HEK293T (cell line): ENCODE measurements around the gene SGTA.

ENCODE experiments used
- ARNT ChIP-seq: fragments of 450-650 bp; IDR thresholded peaks from 2 replicates; pipeline ENCODE4 v1.6.1; 2017; ENCODE audit warnings: mild to moderate bottlenecking
- BHLHE40 ChIP-seq: fragments of 450-650 bp; IDR thresholded peaks from 2 replicates; pipeline ENCODE4 v1.6.1; 2016; ENCODE audit warnings: mild to moderate bottlenecking, moderate library complexity, borderline replicate concordance
- FOXA1 ChIP-seq: fragments of 450-650 bp; IDR thresholded peaks from 2 replicates; pipeline ENCODE4 v1.6.1; 2016; ENCODE audit warnings: mild to moderate bottlenecking
- FOXM1 ChIP-seq: fragments of 450-650 bp; IDR thresholded peaks from 2 replicates; pipeline ENCODE4 v1.6.1; 2017; ENCODE audit warnings: mild to moderate bottlenecking, borderline replicate concordance
- PKNOX1 ChIP-seq: fragments of 450-650 bp; IDR thresholded peaks from 2 replicates; pipeline ENCODE4 v1.6.1; 2016
- SP1 ChIP-seq: fragments of 450-650 bp; IDR thresholded peaks from 2 replicates; pipeline ENCODE4 v1.6.1; 2017
- SUZ12 ChIP-seq: fragments of 450-650 bp; IDR thresholded peaks from 2 replicates; pipeline ENCODE4 v1.6.1; 2016; ENCODE audit warnings: mild to moderate bottlenecking
- TARDBP ChIP-seq: fragments of 450-650 bp; IDR thresholded peaks from 2 replicates; pipeline ENCODE4 v1.6.1; 2016

GRCh38 chr19:2827022-2827421, 43.9 kb upstream of the SGTA start:
- TF ChIP-seq SP1: no peak
- TF ChIP-seq BHLHE40: no peak
- no peak for TF ChIP-seq ARNT
- TF ChIP-seq SUZ12: no peak
- TF ChIP-seq TARDBP: no peak
- TF ChIP-seq FOXA1: no peak
- no peak for TF ChIP-seq PKNOX1
- no peak for TF ChIP-seq FOXM1
